BJ (cell line): ENCODE measurements around the gene UPK1B. TPM values are rescaled to one million over a fixed set of nuclear protein-coding genes. Genes with fewer than 3 reads are reported as not detected.
"Not testable (repeated sequence)": the region's sequence is repeated elsewhere in the genome, so short reads cannot be mapped to it uniquely, and the experiment has no call there.

Source experiments
- CTCF ChIA-PET: fragments of 350-600 bp; formaldehyde crosslinking; extraction: SDS; loops from one replicate; lab custom pipeline; 2021; ENCODE audit warnings: antibody characterized with exemption, inconsistent platforms; lab: Yijun Ruan, JAX
- POLR2A ChIA-PET: fragments of 300-600 bp; sonication (Branson Sonifier 250); formaldehyde crosslinking; extraction: SDS; loops from one replicate; lab custom pipeline; 2021; ENCODE audit warnings: antibody characterized with exemption; lab: Charles Lee
- DNase-seq: peaks from one replicate; pipeline ENCODE4 v3.0.0-alpha.2; 2011; ENCODE audit warnings: low read depth
- H3K27me3 ChIP-seq: 2 replicates; pipeline ENCODE4 v1.6.0; 2011; ENCODE audit warnings: low read length; ENCODE audit not compliant: control insufficient read depth, insufficient read depth
- H3K36me3 ChIP-seq: 2 replicates; pipeline ENCODE4 v1.5.1; 2011; ENCODE audit warnings: low read length; ENCODE audit not compliant: control insufficient read depth, insufficient read depth
- H3K4me3 ChIP-seq: 2 replicates; pipeline ENCODE4 v1.5.1; 2011; ENCODE audit warnings: low read depth, mild to moderate bottlenecking, control low read depth, low read length
- polyA plus RNA-seq: library from polyadenylated mRNA; depleted of rRNA; stranded (reverse); fragments of >200 nt; gene quantifications from 2 replicates; pipeline ENCODE4 v1.2.3, GENCODE V29; 2011; rRNA removed
- TF ChIP-seq, protein P1 (sequence below): IDR thresholded peaks from 2 replicates; pipeline ENCODE4 v1.5.1; 2011; ENCODE audit warnings: low read depth, mild to moderate bottlenecking, control low read depth, inconsistent platforms, low read length, moderate library complexity; ENCODE audit not compliant: insufficient read depth

UPK1B gene
- polyA plus RNA-seq, 1 experiment: not detected

- DNase-seq: no peak
- peaks cover 1% of the 10 kb centered on the region; the same call in 1 of the 2 replicates for H3K36me3 ChIP-seq
- TF ChIP-seq, protein P1, sequence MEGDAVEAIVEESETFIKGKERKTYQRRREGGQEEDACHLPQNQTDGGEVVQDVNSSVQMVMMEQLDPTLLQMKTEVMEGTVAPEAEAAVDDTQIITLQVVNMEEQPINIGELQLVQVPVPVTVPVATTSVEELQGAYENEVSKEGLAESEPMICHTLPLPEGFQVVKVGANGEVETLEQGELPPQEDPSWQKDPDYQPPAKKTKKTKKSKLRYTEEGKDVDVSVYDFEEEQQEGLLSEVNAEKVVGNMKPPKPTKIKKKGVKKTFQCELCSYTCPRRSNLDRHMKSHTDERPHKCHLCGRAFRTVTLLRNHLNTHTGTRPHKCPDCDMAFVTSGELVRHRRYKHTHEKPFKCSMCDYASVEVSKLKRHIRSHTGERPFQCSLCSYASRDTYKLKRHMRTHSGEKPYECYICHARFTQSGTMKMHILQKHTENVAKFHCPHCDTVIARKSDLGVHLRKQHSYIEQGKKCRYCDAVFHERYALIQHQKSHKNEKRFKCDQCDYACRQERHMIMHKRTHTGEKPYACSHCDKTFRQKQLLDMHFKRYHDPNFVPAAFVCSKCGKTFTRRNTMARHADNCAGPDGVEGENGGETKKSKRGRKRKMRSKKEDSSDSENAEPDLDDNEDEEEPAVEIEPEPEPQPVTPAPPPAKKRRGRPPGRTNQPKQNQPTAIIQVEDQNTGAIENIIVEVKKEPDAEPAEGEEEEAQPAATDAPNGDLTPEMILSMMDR: no peak
- ChIA-PET CTCF (interaction anchor here (0.6 to 2.4 kb wide), 38 partner anchors 9 to 449 kb away, joined by 3 to 86 read pairs (median 4); partner anchors contain the start of genes TEX55 and TMEM39A), POLR2A (interaction anchor here (0.9 to 1.2 kb wide), 2 partner anchors 19 to 112 kb away, joined by 3 to 7 read pairs; no protein-coding TSS in a partner anchor)
- H3K27me3 ChIP-seq: no peaks in the 10 kb centered on the region
- peak within 1 kb of the TSS; percentile 55 for H3K4me3 ChIP-seq
These were observed 67.4 kb downstream of the UPK1B start, which contains the start of gene B4GALT4 for GRCh38 chr3:119240591-119241434. Gene B4GALT4, minus strand, starts transcription at chr3:119240878. Its CDS starts 10,779 bp downstream, at chr3:119230099.

DNA sequence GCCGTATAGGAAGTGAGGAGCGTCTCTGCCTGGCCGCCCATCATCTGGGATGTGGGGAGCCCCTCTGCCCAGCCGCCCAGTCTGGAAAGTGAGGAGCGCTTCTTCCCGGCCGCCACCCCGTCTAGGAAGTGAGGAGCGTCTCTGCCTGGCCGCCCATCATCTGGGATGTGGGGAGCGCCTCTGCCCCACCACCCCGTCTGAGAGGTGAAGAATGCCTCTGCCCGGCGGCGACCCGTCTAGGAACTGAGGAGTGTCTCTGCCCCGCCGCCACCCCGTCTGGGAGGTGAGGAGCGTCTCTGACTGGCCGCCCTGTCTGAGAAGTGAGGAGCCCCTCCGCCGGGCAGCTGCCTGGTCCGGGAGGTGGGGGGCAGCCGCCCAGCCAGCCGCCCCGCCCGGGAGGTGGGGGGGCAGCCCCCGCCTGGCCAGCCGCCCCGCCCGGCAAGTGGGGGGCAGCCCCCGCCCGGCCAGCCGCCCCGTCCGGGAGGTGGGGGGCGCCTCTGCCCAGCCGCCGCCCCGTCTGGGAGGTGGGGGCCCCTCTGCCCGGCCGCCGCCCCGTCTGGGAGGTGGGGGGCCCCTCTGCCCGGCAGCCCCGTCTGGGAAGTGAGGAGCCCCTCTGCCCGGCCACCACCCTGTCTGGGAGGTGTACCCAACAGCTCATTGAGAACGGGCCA, 69.1 kb downstream of the UPK1B start:
- H3K4me3 ChIP-seq, POLR2A ChIA-PET, DNase-seq, H3K27me3 ChIP-seq, H3K36me3 ChIP-seq: not testable (repeated sequence)
- CTCF ChIA-PET: interaction anchor here (0.6 to 2.4 kb wide), 9 partner anchors 25 to 359 kb away, joined by 3 to 86 read pairs (median 3); partner anchors contain the start of gene TEX55

DNA sequence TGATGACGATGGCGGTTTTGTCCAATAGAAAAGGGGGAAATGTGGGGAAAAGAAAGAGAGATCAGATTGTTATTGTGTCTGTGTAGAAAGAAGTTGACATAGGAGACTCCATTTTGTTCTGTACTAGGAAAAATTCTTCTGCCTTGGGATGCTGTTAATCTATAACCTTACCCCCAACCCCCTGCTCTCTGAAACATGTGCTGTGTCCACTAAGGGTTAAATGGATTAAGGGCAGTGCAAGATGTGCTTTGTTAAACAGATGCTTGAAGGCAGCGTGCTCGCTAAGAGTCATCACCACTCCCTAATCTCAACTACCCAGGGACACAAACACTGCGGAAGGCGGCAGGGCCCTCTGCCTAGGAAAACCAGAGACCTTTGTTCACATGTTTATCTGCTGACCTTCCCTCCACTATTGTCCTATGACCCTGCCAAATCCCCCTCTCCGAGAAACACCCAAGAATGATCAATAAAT, 69.7 kb downstream of the UPK1B start:
- H3K27me3 ChIP-seq, DNase-seq, POLR2A ChIA-PET, H3K36me3 ChIP-seq, H3K4me3 ChIP-seq: not testable (repeated sequence)
- CTCF ChIA-PET: interaction anchor here (1.2 kb wide), 1 partner anchor 97 kb away, joined by 3 read pairs; the partner anchor contains the start of gene TEX55

DNA sequence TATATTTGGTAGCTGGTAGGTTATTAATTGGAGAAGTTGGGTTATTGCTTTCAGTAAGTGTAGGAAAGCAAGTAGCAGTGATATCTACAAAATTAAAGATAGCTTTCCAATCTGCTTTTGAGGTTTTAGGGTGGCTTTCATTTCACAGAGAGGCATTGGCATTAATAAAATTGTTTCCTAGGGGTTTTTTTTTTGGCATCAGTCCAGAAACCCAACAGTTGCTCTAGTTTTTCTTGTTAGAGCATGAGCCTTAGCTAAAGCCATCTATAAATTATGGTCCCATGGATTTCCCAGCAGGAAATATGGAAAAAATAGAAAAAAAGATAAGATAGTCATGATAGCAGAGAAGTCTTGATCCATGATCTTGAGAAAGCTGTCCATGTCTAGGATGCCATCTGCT, 70.3 kb downstream of the UPK1B start:
- CTCF ChIA-PET: interaction anchor here (1.2 kb wide), 1 partner anchor 97 kb away, joined by 3 read pairs; the partner anchor contains the start of gene TEX55
- Histone ChIP-seq H3K36me3 (no peaks in the 10 kb centered on the region), H3K4me3 (no peak overlapping the region), H3K27me3 (no peaks in the 10 kb centered on the region)
- TF ChIP-seq, protein P1: no peak
- DNase-seq: no peak
- POLR2A ChIA-PET: no interaction called here

DNA sequence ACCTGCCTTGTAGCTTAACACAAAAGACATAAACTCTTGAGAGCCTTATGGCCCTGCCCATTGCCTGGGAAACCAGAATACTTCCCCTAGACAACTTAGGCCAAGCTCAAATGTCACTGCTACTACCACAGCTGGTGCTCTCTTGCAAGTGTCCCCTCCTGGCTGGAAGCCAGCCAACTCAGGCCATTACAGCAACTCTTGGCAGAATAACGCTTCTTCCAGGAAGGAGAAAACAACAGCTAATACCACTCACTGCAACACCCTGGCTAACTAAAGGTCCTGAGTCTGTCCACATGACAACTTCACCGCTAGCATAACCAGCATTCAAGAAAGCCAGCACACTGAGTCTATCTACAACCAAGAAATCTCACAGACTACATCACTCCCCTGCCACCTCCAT, 72.4 kb downstream of the UPK1B start:
- CTCF ChIA-PET: interaction anchor here (0.9 to 2.7 kb wide), 6 partner anchors 100 to 436 kb away, joined by 3 to 9 read pairs (median 3); partner anchors contain the start of gene TEX55
- Histone ChIP-seq H3K36me3 (no peaks in the 10 kb centered on the region), H3K4me3 (no peak overlapping the region), H3K27me3 (no peaks in the 10 kb centered on the region)
- POLR2A ChIA-PET: no interaction called here
- TF ChIP-seq, protein P1: no peak
- DNase-seq: no peak

Other genes with a start within 250 kb of the UPK1B start
- gene IGSF11, start 138.8 kb upstream of the UPK1B start, polyA plus RNA-seq: 0.05 and 0.20 TPM in 2 replicates
- gene TEX55, start 27.4 kb upstream of the UPK1B start, polyA plus RNA-seq: not detected in 2 replicates
- 20.9 and 30.2 TPM in 2 replicates for gene B4GALT4, start 67.3 kb downstream of the UPK1B start, polyA plus RNA-seq
- gene ARHGAP31, start 120.8 kb downstream of the UPK1B start, polyA plus RNA-seq: 18.9 and 19.4 TPM in 2 replicates